Esophagus (tissue), 2 donors: ENCODE measurements around the gene PGBD5. TPM values are rescaled to one million over a fixed set of nuclear protein-coding genes. Genes with fewer than 3 reads are reported as not detected.

Experiments
- H3K27ac ChIP-seq, 2 donors: one replicate each; pipeline ENCODE4 v1.5.1; 2013; ENCODE audit warnings: low read depth in 2 of 2, mild to moderate bottlenecking in 2 of 2, inconsistent platforms in 1 of 2, low read length in 1 of 2, moderate library complexity in 1 of 2
- H3K27me3 ChIP-seq, 2 donors: one replicate each; pipeline ENCODE4 v1.6.1; 2013; ENCODE audit warnings: low read length in 2 of 2, control low read depth in 1 of 2, mild to moderate bottlenecking in 1 of 2; ENCODE audit not compliant: insufficient read depth in 2 of 2, control insufficient read depth in 1 of 2
- H3K36me3 ChIP-seq, 2 donors: one replicate each; pipeline ENCODE4 v1.6.1; 2013; ENCODE audit warnings: low read length in 1 of 2; ENCODE audit not compliant: control insufficient read depth in 2 of 2, insufficient read depth in 2 of 2
- H3K4me1 ChIP-seq, 2 donors: one replicate each; pipeline ENCODE4 v1.6.1; 2013; ENCODE audit warnings: low read length in 1 of 2; ENCODE audit not compliant: control insufficient read depth in 2 of 2, insufficient read depth in 2 of 2
- H3K4me3 ChIP-seq, 2 donors: one replicate each; pipeline ENCODE4 v1.5.1; 2013; ENCODE audit warnings: low read length in 2 of 2, mild to moderate bottlenecking in 2 of 2, low read depth in 1 of 2, moderate library complexity in 1 of 2
- H3K9me3 ChIP-seq, 2 donors: one replicate each; pipeline ENCODE4 v1.6.1; 2013; ENCODE audit warnings: mild to moderate bottlenecking in 2 of 2, low read depth in 1 of 2, low read length in 1 of 2, moderate library complexity in 1 of 2; ENCODE audit not compliant: control insufficient read depth in 2 of 2, insufficient read depth in 1 of 2
- WGBS, 2 donors: extraction: QIAGEN DNeasy Blood & Tissue Kit; methylation state at CpG; one replicate each; pipeline ENCODE4 v1.1.7; 2013; 5-methylcytosine and 5-hydroxymethylcytosine counted together
- polyA plus RNA-seq, 2 donors: library from polyadenylated mRNA; stranded (reverse); fragments of 200-250 nt; gene quantifications; one replicate each; pipeline ENCODE4 v1.2.3, GENCODE V29; 2013
- donor health status: healthy with polysubstance abuse.
- donor health status: Bipolar disorder and iron deficiency.

The PGBD5 gene
- polyA plus RNA-seq, 2 donors = 0.22 to 0.67 TPM

GRCh38 chr1:230270559-230271281 is 155.4 kb downstream of the PGBD5 start:
- Histone ChIP-seq H3K36me3 (peaks cover 0 to 19% of the 10 kb centered on the region in 2 donors), H3K4me3 (no peak overlapping the region), H3K27ac (no peak overlapping the region), H3K4me1 (peaks cover 0 to 4% of the 10 kb centered on the region in 2 donors), H3K27me3 (no peaks in the 10 kb centered on the region), H3K9me3 (no peaks in the 10 kb centered on the region)
- WGBS, 2 donors = 47 to 60% methylated on average over 14 of the region's 14 CpGs

GRCh38 chr1:230270185-230270558 is 156.0 kb downstream of the PGBD5 start:
- Histone ChIP-seq H3K4me1 (peaks cover 0 to 4% of the 10 kb centered on the region in 2 donors), H3K36me3 (peaks cover 0 to 24% of the 10 kb centered on the region in 2 donors), H3K9me3 (no peaks in the 10 kb centered on the region), H3K27ac (no peak overlapping the region), H3K27me3 (no peaks in the 10 kb centered on the region), H3K4me3 (no peak overlapping the region)
- 92 to 96% methylated on average over 1 of the region's 1 CpG for WGBS, 2 donors

- Histone ChIP-seq H3K27me3 (no peaks in the 10 kb centered on the region), H3K27ac (no peak overlapping the region), H3K4me1 (peaks cover 0 to 4% of the 10 kb centered on the region in 2 donors), H3K9me3 (no peaks in the 10 kb centered on the region), H3K4me3 (peak overlapping the region in 1 of 2 donors; percentile 10), H3K36me3 (peaks cover 6 to 38% of the 10 kb centered on the region in 2 donors)
- 74 to 82% methylated on average over 19 of the region's 19 CpGs for WGBS, 2 donors
Observed at GRCh38 chr1:230268371-230269170, 157.6 kb downstream of the PGBD5 start.

- Histone ChIP-seq H3K9me3 (no peaks in the 10 kb centered on the region), H3K36me3 (peaks cover 13 to 45% of the 10 kb centered on the region in 2 donors), H3K27ac (no peak overlapping the region), H3K4me1 (peaks cover 0 to 4% of the 10 kb centered on the region in 2 donors), H3K27me3 (no peaks in the 10 kb centered on the region), H3K4me3 (no peak overlapping the region)
- WGBS, 2 donors = 73 to 83% methylated on average over 17 of the region's 17 CpGs
Observed at GRCh38 chr1:230267338-230268065, 158.6 kb downstream of the PGBD5 start.

- WGBS, 2 donors = 14 to 22% methylated on average over 2 of the region's 2 CpGs
- no peak overlapping the region for H3K4me3 ChIP-seq
- H3K4me1 ChIP-seq = peaks cover 0 to 4% of the 10 kb centered on the region in 2 donors
- H3K9me3 ChIP-seq = no peaks in the 10 kb centered on the region
- H3K27me3 ChIP-seq = no peaks in the 10 kb centered on the region
- H3K36me3 ChIP-seq = peaks cover 13 to 45% of the 10 kb centered on the region in 2 donors
- H3K27ac ChIP-seq = no peak overlapping the region
Observed at GRCh38 chr1:230266456-230266855, 159.7 kb downstream of the PGBD5 start.

- Histone ChIP-seq H3K27ac (no peak overlapping the region), H3K4me1 (peaks cover 0 to 4% of the 10 kb centered on the region in 2 donors), H3K27me3 (no peaks in the 10 kb centered on the region), H3K4me3 (no peak overlapping the region), H3K36me3 (peaks cover 13 to 40% of the 10 kb centered on the region in 2 donors), H3K9me3 (no peaks in the 10 kb centered on the region)
- 92 to 94% methylated on average over 17 of the region's 17 CpGs for WGBS, 2 donors
Observed at GRCh38 chr1:230265200-230266115, 160.7 kb downstream of the PGBD5 start.

Other genes with a start within 250 kb of the PGBD5 start
- gene COG2, start 216.1 kb upstream of the PGBD5 start, polyA plus RNA-seq = 1 to 10 TPM; 4.0 to 8.1 TPM